HUES6 (cell line): Measurements from ENCODE around the gene CCND1.

Source experiments
- H3K27ac ChIP-seq: 2 replicates; pipeline ENCODE4 v1.7.0; 2013; ENCODE audit warnings: low read depth, mild to moderate bottlenecking, low read length, inconsistent platforms
- H3K27me3 ChIP-seq: 2 replicates; pipeline ENCODE4 v1.6.1; 2013; ENCODE audit warnings: low read length; ENCODE audit not compliant: control insufficient read depth, insufficient read depth
- H3K36me3 ChIP-seq: 2 replicates; pipeline ENCODE4 v1.6.1; 2013; ENCODE audit warnings: low read length; ENCODE audit not compliant: control insufficient read depth, insufficient read depth
- H3K4me1 ChIP-seq: 2 replicates; pipeline ENCODE4 v1.6.1; 2013; ENCODE audit warnings: low read length; ENCODE audit not compliant: control insufficient read depth, insufficient read depth
- H3K4me3 ChIP-seq: 2 replicates; pipeline ENCODE4 v1.5.1; 2013; ENCODE audit warnings: low read depth, low read length
- H3K9ac ChIP-seq: one replicate; pipeline ENCODE4 v1.6.1; 2013; ENCODE audit warnings: mild to moderate bottlenecking, low read length
- H3K9me3 ChIP-seq: 2 replicates; pipeline ENCODE4 v1.6.1; 2013; ENCODE audit warnings: low read depth, low read length; ENCODE audit not compliant: control insufficient read depth, insufficient read depth

The CCND1 gene

GRCh38 chr11:69604055-69604454 lies 36.9 kb upstream of the CCND1 start:
- no peaks in the 10 kb centered on the region for H3K36me3 ChIP-seq
- peaks cover 16% of the 10 kb centered on the region for H3K4me1 ChIP-seq
- no peak overlapping the region for H3K27ac ChIP-seq
- H3K9ac ChIP-seq, result no peak overlapping the region
- no peaks in the 10 kb centered on the region for H3K27me3 ChIP-seq
- peaks cover 3% of the 10 kb centered on the region; the same call in 1 of the 2 replicates for H3K9me3 ChIP-seq
- H3K4me3 ChIP-seq, result no peak overlapping the region

DNA sequence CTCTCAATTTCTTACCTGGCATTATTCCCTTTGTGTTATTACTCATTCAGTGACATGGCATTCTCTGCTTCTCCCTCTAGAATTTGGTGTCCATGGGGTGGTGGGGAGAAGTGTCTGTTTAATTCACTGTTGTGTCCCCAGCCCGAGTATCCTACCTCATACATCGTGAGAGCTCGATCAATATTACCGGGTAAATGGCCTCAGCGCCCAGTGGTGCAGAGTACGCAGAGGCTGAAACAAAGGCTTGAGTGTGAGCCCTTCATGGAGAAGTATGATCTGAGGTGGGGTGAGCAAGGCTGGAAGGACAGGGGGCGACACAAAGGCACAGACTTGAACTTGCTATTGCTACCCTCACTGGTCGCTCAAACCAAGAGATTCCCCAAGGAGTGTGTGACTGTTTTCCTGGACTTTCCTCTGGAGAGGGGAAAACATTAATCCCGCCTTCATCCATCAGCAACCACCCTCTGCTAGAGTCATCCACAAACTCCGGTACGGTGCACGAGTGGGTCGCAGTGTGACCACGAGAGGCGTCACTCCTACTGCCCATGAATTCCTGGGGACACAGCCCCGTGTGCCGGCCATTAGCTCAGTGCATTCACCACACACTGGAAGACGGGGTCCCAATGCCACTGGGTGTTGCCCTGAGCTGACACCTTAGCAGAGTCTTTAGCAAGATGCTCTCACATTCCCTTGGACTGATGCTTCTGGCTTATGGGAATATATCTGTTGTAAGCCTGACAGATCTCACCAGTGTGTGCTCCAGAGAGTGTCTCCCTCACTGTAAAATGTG lies 35.0 kb upstream of the CCND1 start:
- Histone ChIP-seq H3K4me1 (peaks cover 16% of the 10 kb centered on the region), H3K36me3 (no peaks in the 10 kb centered on the region), H3K9me3 (peaks cover 15% of the 10 kb centered on the region), H3K27ac (no peak overlapping the region), H3K4me3 (no peak overlapping the region), H3K9ac (no peak overlapping the region), H3K27me3 (no peaks in the 10 kb centered on the region)

DNA sequence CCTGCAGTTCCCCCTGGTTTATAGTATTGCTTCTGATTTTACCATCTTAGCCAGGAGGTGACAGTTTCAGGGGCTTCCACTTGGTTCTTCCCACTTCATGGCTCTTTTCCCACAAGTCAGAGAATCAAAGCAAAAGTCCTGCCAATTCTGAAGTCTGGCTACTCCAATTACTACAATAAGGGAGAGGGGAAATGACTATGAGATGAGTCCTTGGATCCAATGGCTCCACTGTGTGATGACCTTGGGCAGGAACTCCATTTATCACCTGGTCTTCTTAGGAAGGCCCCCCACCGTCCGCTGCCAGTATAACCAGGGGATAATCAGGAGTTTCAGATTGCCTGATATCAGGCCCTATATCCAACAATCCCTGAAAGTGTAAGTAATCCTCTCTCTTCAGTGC lies 31.6 kb upstream of the CCND1 start:
- Histone ChIP-seq H3K4me3 (no peak overlapping the region), H3K4me1 (peaks cover 4% of the 10 kb centered on the region; the same call in 1 of the 2 replicates), H3K27ac (no peak overlapping the region)

DNA sequence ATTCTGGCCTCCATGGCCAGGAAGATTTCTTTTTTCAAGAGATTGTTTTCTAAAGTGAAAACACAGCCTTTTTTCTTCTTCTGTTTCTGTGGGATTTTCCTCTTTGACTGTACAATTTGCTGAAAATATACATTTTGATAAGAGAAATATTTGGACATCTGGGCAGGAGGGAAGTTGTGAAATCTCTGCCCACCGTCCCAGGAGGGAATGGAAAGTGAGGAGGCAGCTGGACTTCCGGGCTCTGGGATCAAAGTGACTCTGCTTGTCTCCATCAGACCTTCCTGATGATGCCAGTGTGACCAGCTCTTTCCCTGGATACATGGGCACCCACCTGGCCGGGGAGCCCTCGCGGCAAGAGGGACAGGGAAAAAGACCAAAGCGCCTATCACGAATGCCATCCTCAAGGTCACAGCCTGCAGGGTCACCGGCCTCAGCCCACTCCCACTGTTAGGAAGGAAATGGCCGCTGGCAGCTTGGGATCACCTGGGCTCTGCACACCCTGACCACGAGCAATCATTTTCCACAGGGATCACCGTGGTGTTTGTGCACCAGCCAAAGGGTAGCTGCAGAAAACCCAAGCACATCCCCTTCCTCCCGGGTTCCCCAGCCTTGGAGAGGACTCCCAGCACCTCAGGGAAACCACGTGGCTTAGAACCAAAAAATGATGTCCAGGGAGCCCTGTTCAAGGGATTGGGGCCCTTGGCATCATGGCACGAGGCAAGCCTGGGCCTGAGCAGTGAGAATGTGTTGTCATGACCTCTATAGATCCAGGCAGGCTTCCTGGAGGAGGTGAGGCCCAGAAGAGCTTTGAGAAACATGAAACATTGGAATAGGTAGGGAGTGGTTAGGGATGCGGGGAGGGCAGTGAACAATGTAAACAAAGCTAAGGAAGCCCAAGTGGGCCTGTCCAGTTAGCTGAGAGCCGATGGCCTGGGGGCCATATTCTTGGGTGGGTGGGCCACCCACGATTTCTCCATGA lies 29.1 kb upstream of the CCND1 start:
- no peaks in the 10 kb centered on the region for H3K36me3 ChIP-seq
- H3K4me3 ChIP-seq, result no peak overlapping the region
- no peaks in the 10 kb centered on the region for H3K27me3 ChIP-seq
- H3K4me1 ChIP-seq, result peaks cover 9% of the 10 kb centered on the region
- no peak overlapping the region for H3K27ac ChIP-seq
- H3K9me3 ChIP-seq, result peaks cover 11% of the 10 kb centered on the region
- no peak overlapping the region for H3K9ac ChIP-seq

More for the DNA sequence above, 31.6 kb upstream of the CCND1 start:
- Histone ChIP-seq H3K9ac (no peak overlapping the region), H3K9me3 (peaks cover 11% of the 10 kb centered on the region), H3K27me3 (no peaks in the 10 kb centered on the region), H3K36me3 (no peaks in the 10 kb centered on the region)

DNA sequence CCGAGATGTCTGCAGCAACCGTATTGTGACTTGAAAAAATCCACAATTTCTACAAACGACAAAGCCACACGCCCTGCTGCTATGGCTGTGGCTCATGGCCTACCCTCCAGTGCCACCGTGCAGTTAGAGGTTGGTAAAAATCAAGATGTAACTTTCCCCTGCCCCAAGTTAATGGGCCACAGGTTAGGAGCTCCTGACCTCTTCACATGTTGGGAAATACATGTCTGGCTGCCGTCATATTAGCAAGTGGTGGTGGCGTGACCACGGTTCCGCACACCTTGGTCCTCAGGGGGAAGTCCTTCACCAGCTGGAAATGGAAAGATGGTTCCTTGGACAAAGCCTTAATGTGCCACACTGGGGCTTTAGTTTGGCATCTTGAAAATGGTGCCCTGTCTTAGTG lies 27.4 kb upstream of the CCND1 start:
- Histone ChIP-seq H3K9me3 (peaks cover 13% of the 10 kb centered on the region), H3K36me3 (no peaks in the 10 kb centered on the region), H3K27me3 (no peaks in the 10 kb centered on the region), H3K9ac (no peak overlapping the region), H3K4me1 (peaks cover 9% of the 10 kb centered on the region), H3K4me3 (no peak overlapping the region), H3K27ac (no peak overlapping the region)

DNA sequence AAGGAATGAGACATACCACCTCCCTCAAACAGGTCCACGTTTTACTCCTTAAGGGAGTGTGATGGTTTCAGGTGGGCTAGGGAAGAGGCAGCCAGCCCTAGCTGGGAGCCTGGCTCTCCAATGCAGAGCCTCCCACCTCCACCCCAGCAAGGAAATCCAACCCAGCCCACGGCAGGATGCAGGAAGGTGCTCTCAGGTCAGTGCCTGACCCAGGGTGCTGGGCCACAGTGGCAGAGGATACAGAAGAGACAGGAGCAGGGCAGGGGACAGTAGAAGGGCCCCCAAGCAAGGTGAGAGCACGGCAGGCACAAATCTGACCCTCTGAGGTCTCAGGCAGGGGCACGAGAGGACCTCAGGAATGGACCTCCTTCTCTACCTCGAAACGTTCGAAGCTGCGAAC lies 26.9 kb upstream of the CCND1 start:
- peaks cover 9% of the 10 kb centered on the region for H3K4me1 ChIP-seq
- H3K27me3 ChIP-seq, result no peaks in the 10 kb centered on the region
- peaks cover 13% of the 10 kb centered on the region for H3K9me3 ChIP-seq
- H3K36me3 ChIP-seq, result no peaks in the 10 kb centered on the region
- no peak overlapping the region for H3K4me3 ChIP-seq
- no peak overlapping the region for H3K27ac ChIP-seq
- H3K9ac ChIP-seq, result no peak overlapping the region

GRCh38 chr11:69615545-69616278 lies 25.2 kb upstream of the CCND1 start:
- no peak overlapping the region for H3K27ac ChIP-seq

DNA sequence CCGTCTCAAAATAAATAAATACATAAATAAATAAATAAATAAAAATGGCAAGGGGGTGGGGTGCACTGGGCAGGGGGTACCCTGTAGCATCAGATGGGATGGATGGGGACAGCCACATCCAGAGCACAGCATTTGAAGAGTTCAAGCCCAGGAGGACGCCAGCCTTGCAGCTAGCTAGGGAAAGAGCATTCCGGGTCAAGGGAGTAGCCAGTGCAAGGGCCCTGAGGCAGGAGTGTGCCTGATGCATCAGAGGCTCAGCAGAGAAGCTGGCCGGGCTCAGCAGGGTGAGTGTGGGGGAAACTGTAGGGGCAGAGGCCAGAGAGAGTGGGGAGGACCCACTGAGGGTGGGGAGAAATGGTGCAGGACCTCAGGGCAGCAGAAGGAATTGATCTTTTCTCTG lies 23.7 kb upstream of the CCND1 start:
- Histone ChIP-seq H3K4me3 (no peak overlapping the region), H3K9ac (no peak overlapping the region), H3K27me3 (no peaks in the 10 kb centered on the region), H3K4me1 (peaks cover 9% of the 10 kb centered on the region), H3K27ac (no peak overlapping the region), H3K36me3 (no peaks in the 10 kb centered on the region), H3K9me3 (peaks cover 2% of the 10 kb centered on the region; the same call in 1 of the 2 replicates)

More at GRCh38 chr11:69615545-69616278, 25.2 kb upstream of the CCND1 start:
- Histone ChIP-seq H3K9ac (no peak overlapping the region), H3K9me3 (peaks cover 2% of the 10 kb centered on the region; the same call in 1 of the 2 replicates), H3K4me1 (peaks cover 9% of the 10 kb centered on the region), H3K4me3 (no peak overlapping the region), H3K36me3 (no peaks in the 10 kb centered on the region), H3K27me3 (no peaks in the 10 kb centered on the region)

DNA sequence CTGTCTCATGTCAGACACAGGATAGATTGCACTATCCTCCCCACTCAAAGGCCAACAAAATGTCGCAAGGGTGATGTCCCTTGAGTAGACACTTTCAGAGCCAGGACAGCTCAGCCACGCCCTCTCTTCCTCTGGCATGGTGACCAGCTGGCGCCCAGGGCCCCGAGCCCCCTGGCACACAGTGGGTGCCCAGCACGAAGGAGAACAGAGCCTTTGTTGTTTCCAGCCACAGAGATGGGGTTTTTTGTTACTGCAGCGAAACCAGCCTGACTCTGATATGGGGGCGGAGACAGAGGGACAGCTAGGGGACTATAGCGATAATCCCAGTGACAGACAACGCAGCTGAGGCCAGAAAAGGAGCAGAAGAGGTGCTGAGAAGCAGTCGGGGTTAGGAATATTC lies 23.3 kb upstream of the CCND1 start:
- H3K9ac ChIP-seq, result no peak overlapping the region
- H3K27ac ChIP-seq, result no peak overlapping the region
- no peaks in the 10 kb centered on the region for H3K36me3 ChIP-seq
- peaks cover 2% of the 10 kb centered on the region; the same call in 1 of the 2 replicates for H3K9me3 ChIP-seq
- H3K4me1 ChIP-seq, result peaks cover 9% of the 10 kb centered on the region
- H3K4me3 ChIP-seq, result no peak overlapping the region
- no peaks in the 10 kb centered on the region for H3K27me3 ChIP-seq

DNA sequence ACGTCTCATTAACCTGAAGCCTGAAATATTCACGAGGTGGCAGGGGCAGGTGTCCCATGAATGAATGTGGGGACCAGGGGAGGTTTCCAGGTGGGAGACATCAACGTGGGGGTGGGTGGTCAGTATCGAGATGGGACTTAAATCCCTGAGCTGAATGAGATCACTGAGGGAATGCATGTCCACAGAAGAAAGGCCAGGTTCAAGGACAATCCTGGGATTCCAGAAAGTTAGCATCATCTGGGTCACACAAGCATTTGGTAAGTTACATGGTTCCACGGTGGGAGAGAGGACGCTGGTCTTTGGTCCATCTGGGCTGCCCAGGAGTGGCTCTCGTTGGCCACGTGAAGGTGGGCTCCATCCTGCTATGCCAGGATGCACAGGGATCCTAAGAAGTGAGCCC lies 22.7 kb upstream of the CCND1 start:
- Histone ChIP-seq H3K36me3 (no peaks in the 10 kb centered on the region), H3K4me1 (peaks cover 9% of the 10 kb centered on the region), H3K27me3 (no peaks in the 10 kb centered on the region), H3K27ac (no peak overlapping the region), H3K9me3 (peaks cover 2% of the 10 kb centered on the region; the same call in 1 of the 2 replicates), H3K4me3 (no peak overlapping the region), H3K9ac (no peak overlapping the region)
